Measurements from ENCODE around the gene PRICKLE1.

- TF ChIP-seq CTCF (conservative IDR thresholded peaks at IDR 0.05 in 1 of 2, IDR thresholded peaks at IDR 0.05 in 1 of 2; ENCODE audit: extremely low read depth in 1 of 2, insufficient read depth in 1 of 2, low read depth in 1 of 2, low read length in 2 of 2) = no peak
- no peak for TF ChIP-seq EZH2 (IDR thresholded peaks at IDR 0.05; ENCODE audit: borderline replicate concordance, low read length)
These were observed 13.2 kb downstream of the PRICKLE1 start for GRCh38 chr12:42576374-42576773.
